HepG2 (cell line): ENCODE measurements around the gene ALX1. TPM values are rescaled to one million over a fixed set of nuclear protein-coding genes. Genes with fewer than 3 reads are reported as not detected.

ENCODE experiments used
- ATAC-seq: fragments of 200-7000 bp; cut with Tn5 transposase; 3 replicates; pipeline ENCODE4 v1.9.1; 2020; ENCODE audit warnings: mild to moderate bottlenecking, moderate library complexity
- BruUV-seq: library from RNA; stranded (reverse); fragments of 400-500 nt; replicated peaks from 2 replicates; lab custom pipeline; 2021; lab: Mats Ljungman, UMichigan
- CTCF ChIA-PET: fragments of 300-600 bp; formaldehyde crosslinking; extraction: SDS; loops from one replicate; lab custom pipeline; 2021; ENCODE audit warnings: low total read pairs, inconsistent platforms, low intra/inter-chr PET ratio; lab: Yijun Ruan, JAX
- POLR2A ChIA-PET: fragments of 350-600 bp; sonication (Branson Sonifier 250); formaldehyde crosslinking; loops from one replicate; lab custom pipeline; 2020; ENCODE audit warnings: antibody characterized with exemption, inconsistent platforms; lab: Yijun Ruan, JAX
- DNase-seq: peaks from one replicate; pipeline ENCODE4 v3.0.0-alpha.2; 2015; ENCODE audit warnings: low spot score
- FAIRE-seq: peaks from 3 replicates; lab custom pipeline; 2011; peaks lifted over from hg19 to GRCh38; lab: Jason Lieb, UNC
- H2AFZ ChIP-seq: one replicate; pipeline ENCODE4 v1.6.1; 2011; ENCODE audit warnings: low read length, inconsistent platforms
- H3K27ac ChIP-seq: fragments of 300-600 bp; 3 replicates; pipeline ENCODE4 v1.8.0; 2011; ENCODE audit warnings: mixed run types, mild to moderate bottlenecking, mixed read lengths, low read length, inconsistent platforms; ENCODE audit not compliant: insufficient read depth; ENCODE audit errors: extremely low read length
- H3K27me3 ChIP-seq, 2 experiments: fragments of 200-600 bp in 1 of 2; 2 replicates in 1 of 2; 3 replicates in 1 of 2; pipeline versions ENCODE4 v1.6.0 to v1.8.0; 2011; ENCODE audit warnings: low read length in 2 of 2, mild to moderate bottlenecking in 2 of 2, moderate library complexity in 2 of 2, inconsistent platforms in 1 of 2; ENCODE audit not compliant: insufficient read depth in 2 of 2, control insufficient read depth in 1 of 2
- H3K36me3 ChIP-seq, 2 experiments: fragments of 200-600 bp in 1 of 2; replicated peaks in 1 of 2; 2 replicates in 1 of 2; 3 replicates in 1 of 2; pipeline versions ENCODE4 v1.5.1 to v1.8.0; 2011; ENCODE audit warnings: low read length in 2 of 2, inconsistent platforms in 1 of 2; ENCODE audit not compliant: insufficient read depth in 2 of 2, control insufficient read depth in 1 of 2
- H3K4me1 ChIP-seq: 2 replicates; pipeline ENCODE4 v1.5.1; 2012; ENCODE audit warnings: low read length, inconsistent platforms; ENCODE audit not compliant: insufficient read depth
- H3K4me2 ChIP-seq: 2 replicates; pipeline ENCODE4 v1.6.0; 2011; ENCODE audit warnings: low read depth, low read length, inconsistent platforms
- H3K4me3 ChIP-seq, 3 experiments: fragments of 200-600 bp in 1 of 3; sonication (generic), shearing (Covaris generic) in 1 of 3; replicated peaks in 1 of 3; 2 replicates each; pipeline ENCODE4 v1.5.1; 2011 to 2016; ENCODE audit warnings: low read length in 3 of 3, inconsistent platforms in 2 of 3, low read depth in 2 of 3, mild to moderate bottlenecking in 2 of 3, control low read depth in 1 of 3, mixed read lengths in 1 of 3; ENCODE audit not compliant: insufficient read depth in 1 of 3
- H3K79me2 ChIP-seq: one replicate; pipeline ENCODE4 v1.6.1; 2011; ENCODE audit warnings: low read length, inconsistent platforms; ENCODE audit not compliant: insufficient read depth
- H3K9ac ChIP-seq: 2 replicates; pipeline ENCODE4 v1.6.0; 2011; ENCODE audit warnings: mild to moderate bottlenecking, low read depth, low read length, inconsistent platforms; ENCODE audit not compliant: insufficient read depth
- H3K9me3 ChIP-seq: 2 replicates; pipeline ENCODE4 v1.5.1; 2012; ENCODE audit warnings: mild to moderate bottlenecking, low read length
- H4K20me1 ChIP-seq: 2 replicates; pipeline ENCODE4 v1.6.0; 2011; ENCODE audit warnings: inconsistent platforms, mild to moderate bottlenecking, low read length, moderate library complexity; ENCODE audit not compliant: insufficient read depth
- ARNT ChIP-seq: fragments of 450-650 bp; IDR thresholded peaks from 2 replicates; pipeline ENCODE4 v1.6.1; 2017
- FOXJ3 ChIP-seq: sonication (generic); formaldehyde crosslinking; IDR thresholded peaks from 2 replicates; pipeline ENCODE4 v1.4.0; 2020; ENCODE audit warnings: missing genetic modification reagents, mild to moderate bottlenecking, borderline replicate concordance
- JARID2 ChIP-seq: sonication (generic); formaldehyde crosslinking; IDR thresholded peaks from 2 replicates; pipeline ENCODE4 v1.8.1; 2023; ENCODE audit warnings: missing genetic modification reagents, inconsistent platforms; ENCODE audit not compliant: insufficient replicate concordance
- PHF20 ChIP-seq: sonication (generic); formaldehyde crosslinking; IDR thresholded peaks from 2 replicates; pipeline ENCODE4 v1.5.0; 2020; ENCODE audit warnings: mild to moderate bottlenecking, missing genetic modification reagents
- RCOR2 ChIP-seq: IDR thresholded peaks from 2 replicates; pipeline ENCODE4 v1.6.1; 2016; ENCODE audit warnings: missing biosample characterization, missing genetic modification reagents
- SNAPC5 ChIP-seq: sonication (generic); formaldehyde crosslinking; IDR thresholded peaks from 2 replicates; pipeline ENCODE4 v1.8.1; 2023; ENCODE audit warnings: mild to moderate bottlenecking, missing genetic modification reagents, borderline replicate concordance
- SOX5 ChIP-seq: IDR thresholded peaks from 2 replicates; pipeline ENCODE4 v1.6.1; 2016; ENCODE audit warnings: borderline replicate concordance
- ZBTB38 ChIP-seq: sonication (generic); formaldehyde crosslinking; IDR thresholded peaks from 2 replicates; pipeline ENCODE4 v1.5.1; 2020; ENCODE audit warnings: mild to moderate bottlenecking, missing genetic modification reagents
- ZKSCAN8 ChIP-seq: IDR thresholded peaks from 2 replicates; pipeline ENCODE4 v1.6.1; 2016; ENCODE audit warnings: borderline replicate concordance, missing genetic modification reagents, missing compliant biosample characterization
- ZMYM4 ChIP-seq: sonication (generic); formaldehyde crosslinking; IDR thresholded peaks from 2 replicates; pipeline ENCODE4 v1.8.1; 2023; ENCODE audit warnings: mild to moderate bottlenecking, missing genetic modification reagents
- ZNF274 ChIP-seq: sonication (generic); formaldehyde crosslinking; IDR thresholded peaks from 2 replicates; pipeline ENCODE4 v1.5.1; 2020; ENCODE audit warnings: mild to moderate bottlenecking, missing genetic modification reagents
- ZNF317 ChIP-seq: sonication (generic); formaldehyde crosslinking; IDR thresholded peaks from 2 replicates; pipeline ENCODE4 v1.5.0; 2020; ENCODE audit warnings: mild to moderate bottlenecking, missing genetic modification reagents
- ZNF460 ChIP-seq: sonication (generic); formaldehyde crosslinking; IDR thresholded peaks from 2 replicates; pipeline ENCODE4 v1.5.1; 2020; ENCODE audit warnings: missing genetic modification reagents, mild to moderate bottlenecking, borderline replicate concordance
- ZNF691 ChIP-seq: sonication (generic); formaldehyde crosslinking; IDR thresholded peaks from 2 replicates; pipeline ENCODE4 v1.4.0; 2020; ENCODE audit warnings: missing genetic modification reagents, low read depth, mild to moderate bottlenecking, borderline replicate concordance
- ZNF816 ChIP-seq: sonication (generic); formaldehyde crosslinking; IDR thresholded peaks from 2 replicates; pipeline ENCODE4 v1.8.0; 2022; ENCODE audit warnings: missing genetic modification reagents, mild to moderate bottlenecking, borderline replicate concordance
- ZXDC ChIP-seq: sonication (generic); formaldehyde crosslinking; IDR thresholded peaks from 2 replicates; pipeline ENCODE4 v1.5.0; 2020; ENCODE audit warnings: mild to moderate bottlenecking, missing genetic modification reagents
- WGBS: methylation state at CpG from one replicate; pipeline ENCODE4 v1.1.6; 2017; ENCODE audit warnings: low lambda C conversion rate; 5-methylcytosine and 5-hydroxymethylcytosine counted together
- in situ Hi-C: cut with HindIII; loops from 2 replicates; pipeline ENCODE4 v1.10.0; 2017; ENCODE audit warnings: low pct_unique_long_range_greater_than_20kb; ENCODE audit not compliant: extremely low pct_ligation_motif_present
- intact Hi-C: fragments of 100-400 bp; cut with micrococcal nuclease; formaldehyde crosslinking; loops from one replicate; pipeline ENCODE4 v1.10.0; 2022; ENCODE audit not compliant: unreplicated experiment
- polyA plus RNA-seq, 8 experiments: library from polyadenylated mRNA; depleted of rRNA in 3 of 8; stranded (reverse) in 7 of 8; unstranded in 1 of 8; fragments of >200 nt; fragmentation: Illumina TruSeq in 4 of 8; extraction: Trizol in 4 of 8; gene quantifications; 2 replicates each; pipeline versions ENCODE4 v1.2.1 to v1.2.3, GENCODE V29; 2011 to 2016; ENCODE audit warnings: low read depth in 4 of 8, missing spikeins in 1 of 8, mixed read lengths in 1 of 8; ENCODE audit not compliant: insufficient read depth in 1 of 8
- total RNA-seq, 5 experiments: library from RNA; depleted of rRNA; stranded (reverse); fragments of >200 nt; fragmentation: Illumina TruSeq; extraction: Trizol; gene quantifications; 2 replicates each; pipeline ENCODE4 v1.2.3, GENCODE V29; 2016; ENCODE audit warnings: low read depth in 1 of 5
- TF ChIP-seq, protein P1 (sequence below): fragments of 450-650 bp; IDR thresholded peaks from 2 replicates; pipeline ENCODE4 v1.6.1; 2017; ENCODE audit warnings: mild to moderate bottlenecking
- TF ChIP-seq, protein P2 (sequence below): sonication (generic); formaldehyde crosslinking; IDR thresholded peaks from 2 replicates; pipeline ENCODE4 v1.4.0; 2020; ENCODE audit warnings: missing genetic modification reagents

Gene ALX1
- total and polyA plus RNA-seq, 2 of the 13 experiments (the other 11 are each of a cell fraction or from before 2014, with no cell fraction given) = not detected

- ATAC-seq (no peak), FAIRE-seq (no peak), DNase-seq (no peak)
- in situ Hi-C loops = no loop called here
- CTCF ChIA-PET = no interaction called here
- intact Hi-C loops = no loop called here
- Histone ChIP-seq H3K27ac (no peak overlapping the region), H4K20me1 (no peaks in the 10 kb centered on the region), H3K27me3 (no peaks in the 10 kb centered on the region), H2AFZ (no peak overlapping the region), H3K79me2 (no peaks in the 10 kb centered on the region), H3K36me3 (no peaks in the 10 kb centered on the region), H3K9me3 (no peaks in the 10 kb centered on the region), H3K9ac (no peak overlapping the region), H3K4me1 (no peaks in the 10 kb centered on the region), H3K4me2 (no peak overlapping the region), H3K4me3 (no peak overlapping the region)
- POLR2A ChIA-PET = no interaction called here
- WGBS = 3% methylated on average over 2 of the region's 2 CpGs
- no TSS peak for BruUV-seq
- TF ChIP-seq SNAPC5 = no peak
- no peak for TF ChIP-seq ARNT
- TF ChIP-seq, protein P1, sequence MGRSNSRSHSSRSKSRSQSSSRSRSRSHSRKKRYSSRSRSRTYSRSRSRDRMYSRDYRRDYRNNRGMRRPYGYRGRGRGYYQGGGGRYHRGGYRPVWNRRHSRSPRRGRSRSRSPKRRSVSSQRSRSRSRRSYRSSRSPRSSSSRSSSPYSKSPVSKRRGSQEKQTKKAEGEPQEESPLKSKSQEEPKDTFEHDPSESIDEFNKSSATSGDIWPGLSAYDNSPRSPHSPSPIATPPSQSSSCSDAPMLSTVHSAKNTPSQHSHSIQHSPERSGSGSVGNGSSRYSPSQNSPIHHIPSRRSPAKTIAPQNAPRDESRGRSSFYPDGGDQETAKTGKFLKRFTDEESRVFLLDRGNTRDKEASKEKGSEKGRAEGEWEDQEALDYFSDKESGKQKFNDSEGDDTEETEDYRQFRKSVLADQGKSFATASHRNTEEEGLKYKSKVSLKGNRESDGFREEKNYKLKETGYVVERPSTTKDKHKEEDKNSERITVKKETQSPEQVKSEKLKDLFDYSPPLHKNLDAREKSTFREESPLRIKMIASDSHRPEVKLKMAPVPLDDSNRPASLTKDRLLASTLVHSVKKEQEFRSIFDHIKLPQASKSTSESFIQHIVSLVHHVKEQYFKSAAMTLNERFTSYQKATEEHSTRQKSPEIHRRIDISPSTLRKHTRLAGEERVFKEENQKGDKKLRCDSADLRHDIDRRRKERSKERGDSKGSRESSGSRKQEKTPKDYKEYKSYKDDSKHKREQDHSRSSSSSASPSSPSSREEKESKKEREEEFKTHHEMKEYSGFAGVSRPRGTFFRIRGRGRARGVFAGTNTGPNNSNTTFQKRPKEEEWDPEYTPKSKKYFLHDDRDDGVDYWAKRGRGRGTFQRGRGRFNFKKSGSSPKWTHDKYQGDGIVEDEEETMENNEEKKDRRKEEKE = no peak
- no peak for TF ChIP-seq SOX5 (CRISPR knock-in tag)
- no peak for TF ChIP-seq ZNF816 (CRISPR knock-in tag)
- no peak for TF ChIP-seq ZMYM4 (CRISPR knock-in tag)
- no peak for TF ChIP-seq PHF20 (CRISPR knock-in tag)
- no peak for TF ChIP-seq ZNF274
- no peak for TF ChIP-seq ZXDC (CRISPR knock-in tag)
- no peak for TF ChIP-seq ZKSCAN8 (CRISPR knock-in tag)
- no peak for TF ChIP-seq ZNF460
- no peak for TF ChIP-seq FOXJ3 (CRISPR knock-in tag)
- no peak for TF ChIP-seq ZBTB38 (CRISPR knock-in tag)
- no peak for TF ChIP-seq ZNF317 (CRISPR knock-in tag)
- TF ChIP-seq, protein P2, sequence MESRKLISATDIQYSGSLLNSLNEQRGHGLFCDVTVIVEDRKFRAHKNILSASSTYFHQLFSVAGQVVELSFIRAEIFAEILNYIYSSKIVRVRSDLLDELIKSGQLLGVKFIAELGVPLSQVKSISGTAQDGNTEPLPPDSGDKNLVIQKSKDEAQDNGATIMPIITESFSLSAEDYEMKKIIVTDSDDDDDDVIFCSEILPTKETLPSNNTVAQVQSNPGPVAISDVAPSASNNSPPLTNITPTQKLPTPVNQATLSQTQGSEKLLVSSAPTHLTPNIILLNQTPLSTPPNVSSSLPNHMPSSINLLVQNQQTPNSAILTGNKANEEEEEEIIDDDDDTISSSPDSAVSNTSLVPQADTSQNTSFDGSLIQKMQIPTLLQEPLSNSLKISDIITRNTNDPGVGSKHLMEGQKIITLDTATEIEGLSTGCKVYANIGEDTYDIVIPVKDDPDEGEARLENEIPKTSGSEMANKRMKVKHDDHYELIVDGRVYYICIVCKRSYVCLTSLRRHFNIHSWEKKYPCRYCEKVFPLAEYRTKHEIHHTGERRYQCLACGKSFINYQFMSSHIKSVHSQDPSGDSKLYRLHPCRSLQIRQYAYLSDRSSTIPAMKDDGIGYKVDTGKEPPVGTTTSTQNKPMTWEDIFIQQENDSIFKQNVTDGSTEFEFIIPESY (CRISPR knock-in tag) = no peak
- no peak for TF ChIP-seq JARID2 (CRISPR knock-in tag)
- no peak for TF ChIP-seq RCOR2 (CRISPR knock-in tag)
- no peak for TF ChIP-seq ZNF691
Observed at GRCh38 chr12:85260447-85260846, 19.6 kb upstream of the ALX1 start.
